Spleen (tissue), 11 donors: ENCODE results near the gene GATAD2A. TPM values are rescaled to one million over a fixed set of nuclear protein-coding genes. Genes with fewer than 3 reads are reported as not detected.

Source experiments
- DNase-seq: peaks from one replicate; pipeline ENCODE4 v3.0.0-alpha.2; 2020
- H3K27ac ChIP-seq, 8 donors: fragments of 200-600 bp; sonication (generic) in 7 of 8; 1 replicate in 4 of 8; 2 replicates in 4 of 8; pipeline versions ENCODE4 v1.5.0 to v1.8.0; 2016 to 2021; ENCODE audit warnings: inconsistent platforms in 4 of 8, mild to moderate bottlenecking in 4 of 8, moderate library complexity in 1 of 8
- H3K27me3 ChIP-seq, 7 donors: fragments of 200-600 bp; sonication (generic) in 6 of 7; replicated peaks in 1 of 7; 1 replicate in 4 of 7; 2 replicates in 3 of 7; pipeline versions ENCODE4 v1.5.0 to v1.8.0; 2016 to 2021; ENCODE audit warnings: inconsistent platforms in 3 of 7, mild to moderate bottlenecking in 1 of 7
- H3K36me3 ChIP-seq, 6 donors: fragments of 200-600 bp; sonication (generic) in 5 of 6; 1 replicate in 4 of 6; 2 replicates in 2 of 6; pipeline versions ENCODE4 v1.5.0 to v1.8.0; 2016 to 2021; ENCODE audit warnings: inconsistent platforms in 2 of 6
- H3K4me1 ChIP-seq, 6 donors: fragments of 200-600 bp; sonication (generic) in 5 of 6; 1 replicate in 3 of 6; 2 replicates in 3 of 6; pipeline versions ENCODE4 v1.5.0 to v1.8.0; 2016 to 2021; ENCODE audit warnings: inconsistent platforms in 3 of 6
- H3K4me3 ChIP-seq, 8 donors: fragments of 200-600 bp; sonication (generic) in 7 of 8; 1 replicate in 4 of 8; 2 replicates in 4 of 8; pipeline versions ENCODE4 v1.5.0 to v1.8.0; 2016 to 2021; ENCODE audit warnings: inconsistent platforms in 4 of 8, mild to moderate bottlenecking in 4 of 8, moderate library complexity in 2 of 8
- H3K9me3 ChIP-seq, 8 donors: fragments of 200-600 bp; sonication (generic) in 7 of 8; 1 replicate in 4 of 8; 2 replicates in 4 of 8; pipeline versions ENCODE4 v1.5.0 to v1.8.0; 2016 to 2021; ENCODE audit warnings: inconsistent platforms in 4 of 8
- POLR2A ChIP-seq, 3 donors: fragments of 450-650 bp; IDR thresholded peaks; one replicate each; pipeline ENCODE4 v1.5.1; 2017; ENCODE audit warnings: antibody characterized with exemption in 3 of 3, mild to moderate bottlenecking in 1 of 3
- POLR2AphosphoS5 ChIP-seq, 3 donors: sonication (generic); formaldehyde crosslinking; IDR thresholded peaks; one replicate each; pipeline ENCODE4 v1.5.1; 2017; ENCODE audit warnings: antibody characterized with exemption in 3 of 3
- WGBS, 5 donors: extraction: QIAGEN DNeasy Blood & Tissue Kit in 3 of 5; methylation state at CpG; one replicate each; pipeline versions ENCODE4 v1.1.5 to v1.1.7; 2013 to 2018; 5-methylcytosine and 5-hydroxymethylcytosine counted together
- intact Hi-C: fragments of 100-400 bp; cut with DNase I; formaldehyde crosslinking; loops from one replicate; pipeline ENCODE4 v1.15.0; 2023; ENCODE audit warnings: low total_unique reads
- polyA plus RNA-seq, 3 donors: library from polyadenylated mRNA; stranded (reverse); fragments of 200-250 nt; gene quantifications; one replicate each; pipeline ENCODE4 v1.2.1, GENCODE V29; 2013
- total RNA-seq, 7 donors: library from RNA; depleted of rRNA in 3 of 7; stranded (reverse); fragments of >200 nt in 3 of 7; fragmentation: NEBNext Ultra II Directional in 4 of 7; extraction: Animal tissue kit (Norgen Biotek cat#: 25700) in 4 of 7; gene quantifications; one replicate each; pipeline versions ENCODE4 v1.1.0 to v1.2.1, GENCODE V29; 2016 to 2021
- TF ChIP-seq, protein P1 (sequence below), 11 experiments: fragments of 200-600 bp in 7 of 11; fragments of 450-650 bp in 4 of 11; sonication (generic) in 4 of 11; IDR thresholded peaks in 8 of 11; conservative IDR thresholded peaks in 3 of 11; 1 replicate in 7 of 11; 2 replicates in 4 of 11; pipeline versions ENCODE4 v1.4.0 to v1.8.0; 2016 to 2021; ENCODE audit warnings: antibody characterized with exemption in 11 of 11, inconsistent platforms in 4 of 11, mild to moderate bottlenecking in 1 of 11
- donor health status: healthy with polysubstance abuse.
- donor health status: DM: no; HTN: no; CAD: no; lungs with moderate emphysema.
- donor health status: DM: no; HTN: no; CAD: no.
- donor health status: Bipolar disorder and iron deficiency.
- donor health status: healthy.
- donor health status: DM: no; HTN: no; CAD: no.
- donor health status: DM: yes; HTN: yes; CAD: no.

The GATAD2A gene
- total and polyA plus RNA-seq, 10 donors: 11.6 to 122 (median 66.8) TPM

DNA sequence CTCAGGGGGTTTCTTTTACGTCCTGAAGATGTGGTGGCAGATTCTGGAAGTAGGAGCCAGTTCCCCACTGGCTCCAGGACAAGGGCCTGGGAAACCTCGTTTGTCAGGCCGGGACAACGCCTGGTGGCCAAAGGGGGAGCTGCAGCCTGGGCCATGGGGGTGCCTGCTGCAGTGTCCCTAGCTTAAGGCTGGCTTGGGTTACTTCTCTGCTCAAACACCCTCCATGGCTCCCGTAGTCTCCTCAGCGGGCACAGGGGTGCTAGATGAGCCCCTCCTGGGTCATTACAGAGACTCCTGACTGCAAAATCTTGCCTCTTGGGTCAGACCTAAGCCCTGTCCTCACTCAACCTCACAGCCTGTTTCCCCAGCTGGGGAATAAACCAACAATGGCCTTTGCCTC, 147.3 kb downstream of the GATAD2A start:
- DNase-seq: no peak
- Histone ChIP-seq H3K4me3 (no peak overlapping the region), H3K9me3 (peaks cover 0 to 5% (median 0%) of the 10 kb centered on the region in 8 donors), H3K27me3 (peaks cover 0 to 44% (median 7%) of the 10 kb centered on the region in 7 donors), H3K36me3 (no peaks in the 10 kb centered on the region), H3K4me1 (peaks cover 0 to 5% (median 0%) of the 10 kb centered on the region in 6 donors), H3K27ac (no peak overlapping the region)
- intact Hi-C loops: no loop called here
- TF ChIP-seq, protein P1, sequence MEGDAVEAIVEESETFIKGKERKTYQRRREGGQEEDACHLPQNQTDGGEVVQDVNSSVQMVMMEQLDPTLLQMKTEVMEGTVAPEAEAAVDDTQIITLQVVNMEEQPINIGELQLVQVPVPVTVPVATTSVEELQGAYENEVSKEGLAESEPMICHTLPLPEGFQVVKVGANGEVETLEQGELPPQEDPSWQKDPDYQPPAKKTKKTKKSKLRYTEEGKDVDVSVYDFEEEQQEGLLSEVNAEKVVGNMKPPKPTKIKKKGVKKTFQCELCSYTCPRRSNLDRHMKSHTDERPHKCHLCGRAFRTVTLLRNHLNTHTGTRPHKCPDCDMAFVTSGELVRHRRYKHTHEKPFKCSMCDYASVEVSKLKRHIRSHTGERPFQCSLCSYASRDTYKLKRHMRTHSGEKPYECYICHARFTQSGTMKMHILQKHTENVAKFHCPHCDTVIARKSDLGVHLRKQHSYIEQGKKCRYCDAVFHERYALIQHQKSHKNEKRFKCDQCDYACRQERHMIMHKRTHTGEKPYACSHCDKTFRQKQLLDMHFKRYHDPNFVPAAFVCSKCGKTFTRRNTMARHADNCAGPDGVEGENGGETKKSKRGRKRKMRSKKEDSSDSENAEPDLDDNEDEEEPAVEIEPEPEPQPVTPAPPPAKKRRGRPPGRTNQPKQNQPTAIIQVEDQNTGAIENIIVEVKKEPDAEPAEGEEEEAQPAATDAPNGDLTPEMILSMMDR (IDR thresholded peaks at IDR 0.05 in 8 of 11, conservative IDR thresholded peaks at IDR 0.05 in 3 of 11): peak in 8 of 11 experiments; percentile 23 to 71 (median 55)
- TF ChIP-seq POLR2AphosphoS5 (IDR thresholded peaks at IDR 0.05): no peak
- WGBS, 5 donors: 40 to 68% (median 52%) methylated on average over 1 to 6 of the region's 6 CpGs

DNA sequence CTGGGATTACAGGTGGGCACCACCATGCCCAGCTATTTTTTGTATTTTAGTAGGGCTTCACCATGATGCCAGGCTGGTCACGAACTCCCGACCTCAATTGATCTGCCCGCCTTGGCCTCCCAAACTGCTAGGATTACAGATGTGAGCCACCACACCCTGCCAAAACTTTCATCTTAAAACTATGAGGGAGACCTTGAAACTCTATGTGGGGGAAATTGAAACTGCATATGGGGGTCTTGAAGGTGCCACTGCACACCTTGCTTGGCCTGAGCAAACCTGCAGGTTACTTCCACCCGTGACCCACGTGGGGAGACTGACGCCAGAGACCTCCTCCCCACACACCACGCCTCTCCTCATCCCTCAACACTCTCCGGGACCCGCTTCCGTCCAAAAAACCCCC, 148.2 kb downstream of the GATAD2A start:
- Histone ChIP-seq H3K4me3 (no peak overlapping the region), H3K9me3 (peaks cover 0 to 5% (median 0%) of the 10 kb centered on the region in 8 donors), H3K36me3 (no peaks in the 10 kb centered on the region), H3K4me1 (peaks cover 0 to 5% (median 0%) of the 10 kb centered on the region in 6 donors), H3K27me3 (peaks cover 0 to 35% (median 6%) of the 10 kb centered on the region in 7 donors), H3K27ac (no peak overlapping the region)
- WGBS, 5 donors: 85 to 92% (median 90%) methylated on average over 10 of the region's 10 CpGs
- TF ChIP-seq POLR2A (IDR thresholded peaks at IDR 0.05): no peak
- TF ChIP-seq, protein P1 (IDR thresholded peaks at IDR 0.05 in 8 of 11, conservative IDR thresholded peaks at IDR 0.05 in 3 of 11): no peak
- TF ChIP-seq POLR2AphosphoS5 (IDR thresholded peaks at IDR 0.05): no peak
- intact Hi-C loops: no loop called here
- DNase-seq: no peak

DNA sequence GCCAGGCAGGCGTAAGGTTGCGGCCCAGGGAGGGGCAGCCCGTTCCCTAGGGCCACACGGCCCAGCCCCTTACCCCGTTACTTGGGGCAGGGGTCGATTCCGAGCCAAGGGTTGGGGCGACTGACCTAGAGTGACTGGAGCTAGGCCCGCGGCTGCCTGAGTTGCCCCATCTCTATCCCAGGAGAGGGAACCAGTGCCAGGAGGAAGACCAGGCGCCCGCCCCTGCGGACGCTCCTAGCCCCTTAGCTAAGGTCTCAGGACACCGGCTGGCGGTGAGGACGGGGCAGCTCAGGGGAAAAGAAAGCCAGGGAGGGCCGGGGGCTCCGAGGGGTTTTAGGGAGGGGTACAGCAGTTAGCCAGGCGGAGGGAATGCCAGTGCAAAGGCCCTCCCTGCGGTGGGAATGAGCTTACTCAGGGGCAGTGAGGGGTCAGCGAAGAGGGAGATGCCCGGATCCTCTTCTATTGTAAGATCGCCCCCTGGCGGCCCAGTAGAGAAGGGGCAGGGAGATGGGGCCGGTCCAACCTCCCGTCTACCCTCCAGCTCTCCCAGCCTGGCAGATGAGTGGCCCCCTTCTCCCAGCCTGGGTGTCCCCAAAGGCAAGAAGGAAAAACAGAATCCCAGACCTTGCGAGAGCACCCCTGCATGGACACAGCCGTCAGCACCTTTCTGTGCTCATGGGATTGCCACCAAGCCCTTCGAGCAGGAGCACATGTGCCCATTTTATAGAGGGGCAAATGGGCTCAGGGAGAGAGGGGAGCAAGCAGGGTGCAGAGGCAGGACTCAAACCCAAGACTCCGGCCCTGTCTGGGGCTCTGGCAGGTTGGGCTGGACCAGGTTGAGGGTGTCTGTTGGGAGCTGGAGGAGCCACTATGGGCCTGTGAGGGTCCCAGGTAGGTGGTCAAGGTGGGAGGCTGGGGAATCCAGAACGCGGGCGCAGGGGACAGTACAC, 148.9 kb downstream of the GATAD2A start:
- intact Hi-C loops: no loop called here
- Histone ChIP-seq H3K27me3 (peaks cover 0 to 28% (median 6%) of the 10 kb centered on the region in 7 donors), H3K36me3 (no peaks in the 10 kb centered on the region), H3K4me1 (peaks cover 0 to 5% (median 0%) of the 10 kb centered on the region in 6 donors), H3K9me3 (peaks cover 0 to 5% (median 0%) of the 10 kb centered on the region in 8 donors), H3K27ac (no peak overlapping the region), H3K4me3 (no peak overlapping the region)
- 67 to 71% (median 69%) methylated on average over 31 to 34 of the region's 34 CpGs for WGBS, 5 donors
- no peak for TF ChIP-seq POLR2A (IDR thresholded peaks at IDR 0.05)
- peak in 1 of 3 donors; percentile 16 for TF ChIP-seq POLR2AphosphoS5 (IDR thresholded peaks at IDR 0.05)
- TF ChIP-seq, protein P1 (IDR thresholded peaks at IDR 0.05 in 8 of 11, conservative IDR thresholded peaks at IDR 0.05 in 3 of 11): peak; percentile 43 to 93 (median 77)
- DNase-seq: peak; percentile 90

DNA sequence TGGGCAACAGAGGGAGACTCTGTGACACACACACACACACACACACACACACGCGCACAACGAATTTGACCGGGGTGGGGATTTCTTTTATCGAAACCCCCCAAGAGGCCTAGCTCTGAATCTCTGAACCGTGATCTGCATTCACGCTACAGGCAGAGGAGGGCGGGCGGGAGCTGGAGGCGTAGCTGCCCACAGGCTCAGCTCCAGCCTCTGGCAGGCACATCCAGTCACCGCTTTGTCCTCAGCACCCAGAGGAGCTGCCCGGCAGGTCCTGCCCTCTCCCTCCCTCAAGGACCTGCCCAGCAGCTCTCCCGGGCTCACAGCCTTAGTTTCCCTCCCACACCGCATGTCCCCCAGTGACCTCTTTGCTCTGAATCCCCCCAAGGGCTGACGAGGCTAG, 152.6 kb downstream of the GATAD2A start:
- WGBS, 5 donors: 78 to 87% (median 82%) methylated on average over 15 of the region's 15 CpGs
- Histone ChIP-seq H3K27me3 (peaks cover 0 to 11% (median 0%) of the 10 kb centered on the region in 7 donors), H3K27ac (no peak overlapping the region), H3K36me3 (no peaks in the 10 kb centered on the region), H3K4me1 (peaks cover 0 to 5% (median 0%) of the 10 kb centered on the region in 6 donors), H3K9me3 (no peaks in the 10 kb centered on the region), H3K4me3 (no peak overlapping the region)
- no peak for DNase-seq
- no peak for TF ChIP-seq POLR2A (IDR thresholded peaks at IDR 0.05)
- TF ChIP-seq, protein P1 (IDR thresholded peaks at IDR 0.05 in 8 of 11, conservative IDR thresholded peaks at IDR 0.05 in 3 of 11): no peak
- peak in 1 of 3 donors; percentile 22 for TF ChIP-seq POLR2AphosphoS5 (IDR thresholded peaks at IDR 0.05)
- intact Hi-C loops: no loop called here
